ENCODE results near the gene ADARB1.

The ADARB1 gene

DNA sequence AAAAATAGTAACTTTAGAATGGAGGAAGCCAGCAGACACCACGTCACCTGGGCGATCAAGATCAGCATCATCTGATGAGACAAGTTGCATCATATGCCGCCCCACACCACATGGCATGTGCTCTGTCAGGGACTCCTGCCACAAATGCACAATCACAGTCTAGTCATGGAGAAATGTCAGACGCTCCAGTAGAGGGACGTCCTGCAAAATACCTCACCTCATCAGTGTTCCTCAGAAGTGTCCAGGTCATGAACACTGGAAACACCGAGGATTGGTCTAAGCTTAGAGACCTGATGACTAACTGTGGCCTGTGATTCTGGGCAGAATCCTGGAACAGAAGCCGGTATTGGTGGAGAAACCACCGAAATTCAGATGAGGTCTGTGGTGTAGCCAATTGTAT is 14.3 kb downstream of the ADARB1 start:
- H3K79me2 ChIP-seq (ENCODE audit: insufficient read depth, low read length) = peaks cover 71% of the 10 kb centered on the region
- no peak overlapping the region for H2AFZ ChIP-seq (ENCODE audit: low read depth, low read length)
- H3K4me2 ChIP-seq (ENCODE audit: insufficient read depth, low read length) = no peak overlapping the region
- TF ChIP-seq, protein P1, sequence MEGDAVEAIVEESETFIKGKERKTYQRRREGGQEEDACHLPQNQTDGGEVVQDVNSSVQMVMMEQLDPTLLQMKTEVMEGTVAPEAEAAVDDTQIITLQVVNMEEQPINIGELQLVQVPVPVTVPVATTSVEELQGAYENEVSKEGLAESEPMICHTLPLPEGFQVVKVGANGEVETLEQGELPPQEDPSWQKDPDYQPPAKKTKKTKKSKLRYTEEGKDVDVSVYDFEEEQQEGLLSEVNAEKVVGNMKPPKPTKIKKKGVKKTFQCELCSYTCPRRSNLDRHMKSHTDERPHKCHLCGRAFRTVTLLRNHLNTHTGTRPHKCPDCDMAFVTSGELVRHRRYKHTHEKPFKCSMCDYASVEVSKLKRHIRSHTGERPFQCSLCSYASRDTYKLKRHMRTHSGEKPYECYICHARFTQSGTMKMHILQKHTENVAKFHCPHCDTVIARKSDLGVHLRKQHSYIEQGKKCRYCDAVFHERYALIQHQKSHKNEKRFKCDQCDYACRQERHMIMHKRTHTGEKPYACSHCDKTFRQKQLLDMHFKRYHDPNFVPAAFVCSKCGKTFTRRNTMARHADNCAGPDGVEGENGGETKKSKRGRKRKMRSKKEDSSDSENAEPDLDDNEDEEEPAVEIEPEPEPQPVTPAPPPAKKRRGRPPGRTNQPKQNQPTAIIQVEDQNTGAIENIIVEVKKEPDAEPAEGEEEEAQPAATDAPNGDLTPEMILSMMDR (IDR thresholded peaks at IDR 0.05; ENCODE audit: borderline replicate concordance, extremely low read depth, low read length, poor library complexity, severe bottlenecking) = no peak
- H3K9me3 ChIP-seq (ENCODE audit: insufficient read depth, low read length, severe bottlenecking) = no peaks in the 10 kb centered on the region
- peaks cover 50% of the 10 kb centered on the region for H3K4me1 ChIP-seq (ENCODE audit: insufficient read depth, low read length)
- peaks cover 35% of the 10 kb centered on the region for H4K20me1 ChIP-seq (ENCODE audit: insufficient read depth, low read length)
- H3K9ac ChIP-seq (ENCODE audit: low read depth, low read length) = no peak overlapping the region
- no peak overlapping the region for H3K27ac ChIP-seq (ENCODE audit: low read length)
- no peak for ATAC-seq (ENCODE audit: insufficient read depth, low read depth)
- DNase-seq = peak; percentile 25
- H3K4me3 ChIP-seq (ENCODE audit: low read depth in 1 of 2, low read length in 2 of 2) = no peak overlapping the region
- H3K36me3 ChIP-seq (ENCODE audit: insufficient read depth, low read length) = no peaks in the 10 kb centered on the region
- no peaks in the 10 kb centered on the region for H3K27me3 ChIP-seq (ENCODE audit: insufficient read depth, low read length, poor library complexity)

DNA sequence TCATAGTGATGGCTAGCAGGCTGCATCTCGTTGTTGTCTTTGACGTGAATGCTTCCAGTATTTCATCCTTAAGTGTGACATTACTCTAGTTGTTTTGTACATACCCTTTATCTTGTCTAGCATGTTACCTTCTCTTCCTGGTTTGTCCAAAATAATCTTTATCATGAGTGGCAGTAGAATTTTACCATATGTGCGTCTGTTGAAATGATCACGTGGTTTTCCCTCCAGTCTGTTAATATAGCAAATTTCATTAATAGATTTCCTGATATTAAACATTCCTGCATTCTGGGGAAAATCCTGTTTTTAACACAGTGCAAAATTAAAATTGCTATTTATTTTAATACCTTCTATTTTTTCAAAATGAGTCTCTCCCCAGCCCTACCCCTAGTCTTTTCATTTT is 15.6 kb downstream of the ADARB1 start:
- Histone ChIP-seq H4K20me1 (ENCODE audit: insufficient read depth, low read length) (peaks cover 41% of the 10 kb centered on the region), H3K27me3 (ENCODE audit: insufficient read depth, low read length, poor library complexity) (no peaks in the 10 kb centered on the region), H3K36me3 (ENCODE audit: insufficient read depth, low read length) (no peaks in the 10 kb centered on the region), H3K9ac (ENCODE audit: low read depth, low read length) (no peak overlapping the region), H3K4me2 (ENCODE audit: insufficient read depth, low read length) (no peak overlapping the region), H2AFZ (ENCODE audit: low read depth, low read length) (no peak overlapping the region), H3K79me2 (ENCODE audit: insufficient read depth, low read length) (peaks cover 67% of the 10 kb centered on the region), H3K4me1 (ENCODE audit: insufficient read depth, low read length) (peaks cover 40% of the 10 kb centered on the region), H3K4me3 (ENCODE audit: low read depth in 1 of 2, low read length in 2 of 2) (no peak overlapping the region), H3K9me3 (ENCODE audit: insufficient read depth, low read length, severe bottlenecking) (no peaks in the 10 kb centered on the region), H3K27ac (ENCODE audit: low read length) (no peak overlapping the region)
- DNase-seq (no peak), ATAC-seq (ENCODE audit: insufficient read depth, low read depth) (no peak)
- no peak for TF ChIP-seq EZH2 (IDR thresholded peaks at IDR 0.05; ENCODE audit: borderline replicate concordance, low read depth, low read length, severe bottlenecking)
- TF ChIP-seq, protein P1 (IDR thresholded peaks at IDR 0.05; ENCODE audit: borderline replicate concordance, extremely low read depth, low read length, poor library complexity, severe bottlenecking) = no peak

DNA sequence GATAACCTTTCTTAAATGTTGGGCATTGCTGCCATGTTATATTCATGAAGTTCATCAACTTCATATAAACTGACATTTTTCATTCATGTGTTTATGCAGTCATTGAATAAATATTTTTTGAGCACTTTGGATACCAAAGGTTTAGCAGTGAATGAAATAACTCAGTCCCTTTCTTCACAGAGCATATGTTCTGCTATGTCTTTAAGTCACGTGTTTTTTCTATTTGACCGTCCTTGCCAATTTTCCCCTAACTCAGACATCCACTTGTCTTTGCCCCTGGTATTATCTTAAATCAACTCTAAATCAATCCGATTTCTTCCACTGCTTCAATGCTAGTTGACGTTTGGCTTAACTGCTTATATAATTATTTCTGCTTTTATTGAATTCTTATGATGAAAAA is 16.6 kb downstream of the ADARB1 start:
- H3K4me3 ChIP-seq (ENCODE audit: low read depth in 1 of 2, low read length in 2 of 2) = no peak overlapping the region
- no peak overlapping the region for H2AFZ ChIP-seq (ENCODE audit: low read depth, low read length)
- no peak overlapping the region for H3K27ac ChIP-seq (ENCODE audit: low read length)
- no peaks in the 10 kb centered on the region for H3K27me3 ChIP-seq (ENCODE audit: insufficient read depth, low read length, poor library complexity)
- H3K9ac ChIP-seq (ENCODE audit: low read depth, low read length) = no peak overlapping the region
- H3K9me3 ChIP-seq (ENCODE audit: insufficient read depth, low read length, severe bottlenecking) = no peaks in the 10 kb centered on the region
- ATAC-seq (ENCODE audit: insufficient read depth, low read depth) (no peak), DNase-seq (no peak)
- TF ChIP-seq EZH2 (IDR thresholded peaks at IDR 0.05; ENCODE audit: borderline replicate concordance, low read depth, low read length, severe bottlenecking) = no peak
- TF ChIP-seq, protein P1 (IDR thresholded peaks at IDR 0.05; ENCODE audit: borderline replicate concordance, extremely low read depth, low read length, poor library complexity, severe bottlenecking) = no peak
- H3K79me2 ChIP-seq (ENCODE audit: insufficient read depth, low read length) = peaks cover 66% of the 10 kb centered on the region
- peaks cover 30% of the 10 kb centered on the region for H3K4me1 ChIP-seq (ENCODE audit: insufficient read depth, low read length)
- H4K20me1 ChIP-seq (ENCODE audit: insufficient read depth, low read length) = peaks cover 48% of the 10 kb centered on the region
- no peaks in the 10 kb centered on the region for H3K36me3 ChIP-seq (ENCODE audit: insufficient read depth, low read length)
- H3K4me2 ChIP-seq (ENCODE audit: insufficient read depth, low read length) = no peak overlapping the region
